DLD1 (cell line): Measurements from ENCODE around the gene IFNA4.
"Not testable (repeated sequence)": the region's sequence is repeated elsewhere in the genome, so short reads cannot be mapped to it uniquely, and the experiment has no call there.

Source experiments
- in situ Hi-C: cut with HindIII; loops from 2 replicates; pipeline ENCODE4 v1.10.0; 2017; ENCODE audit warnings: low sequenced_read_pairs

The IFNA4 gene

DNA sequence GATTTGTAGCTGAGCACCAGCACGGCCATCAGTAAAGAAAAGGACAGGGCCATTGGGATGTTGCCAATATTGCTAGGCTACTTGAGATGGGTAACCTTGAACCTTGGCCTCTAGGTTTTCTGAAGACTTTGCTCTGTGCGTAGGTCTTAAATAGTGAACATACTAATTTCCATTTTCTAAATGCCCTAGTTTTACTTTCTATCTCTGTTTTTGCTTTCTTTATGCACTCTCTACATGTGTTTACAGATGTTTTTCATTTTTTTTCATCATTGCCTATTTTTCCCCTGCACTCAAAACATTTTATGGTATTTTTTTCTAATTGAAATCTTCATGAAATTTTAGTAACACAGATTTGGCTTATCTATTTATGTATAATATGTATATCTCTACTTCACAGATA lies 20.8 kb downstream of the IFNA4 start, which contains the start of gene IFNA21:
Gene IFNA21, minus strand, starts transcription at position 101 of the 400 bp plus-strand sequence. Its CDS starts 48 bp downstream, at position 53.
- in situ Hi-C loops, result not testable (repeated sequence)

DNA sequence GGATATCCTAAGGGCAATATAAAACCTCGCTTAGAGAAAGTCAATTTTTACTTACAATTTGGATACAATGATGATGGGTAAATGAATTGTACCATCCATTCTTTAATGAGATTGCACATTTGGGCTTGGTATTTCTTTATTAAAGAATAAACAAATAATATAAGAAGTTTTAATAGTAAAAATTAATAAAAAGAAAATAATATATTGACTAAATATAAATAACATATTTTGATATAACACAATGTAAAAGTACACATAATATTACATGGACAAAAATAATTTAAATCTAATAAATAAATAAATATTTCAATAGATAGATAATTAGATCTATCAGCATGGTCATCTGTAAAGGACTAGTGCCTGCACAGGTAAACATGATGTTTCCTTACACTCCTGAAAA lies 21.9 kb downstream of the IFNA4 start:
- in situ Hi-C loops, result no loop called here

DNA sequence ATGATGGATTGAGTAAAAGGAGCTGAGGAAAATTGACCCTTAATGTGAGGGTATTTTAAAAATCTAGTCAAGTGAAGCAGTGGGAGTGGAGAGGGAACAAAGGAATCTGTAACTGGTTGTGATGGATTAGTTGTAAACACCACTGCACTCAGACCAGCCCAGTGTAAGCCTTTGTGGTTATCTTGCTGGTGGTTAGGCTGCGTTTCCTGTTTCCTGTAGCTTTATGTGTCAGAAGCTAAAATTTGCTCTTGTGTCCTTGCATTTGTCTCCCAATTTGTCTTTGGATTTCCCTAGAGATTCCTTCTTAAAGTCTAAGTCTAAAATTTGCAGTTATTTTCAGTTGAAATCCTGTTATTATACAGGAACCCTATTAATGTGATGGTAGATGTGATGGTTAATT lies 27.2 kb downstream of the IFNA4 start:
- in situ Hi-C loops, result no loop called here

DNA sequence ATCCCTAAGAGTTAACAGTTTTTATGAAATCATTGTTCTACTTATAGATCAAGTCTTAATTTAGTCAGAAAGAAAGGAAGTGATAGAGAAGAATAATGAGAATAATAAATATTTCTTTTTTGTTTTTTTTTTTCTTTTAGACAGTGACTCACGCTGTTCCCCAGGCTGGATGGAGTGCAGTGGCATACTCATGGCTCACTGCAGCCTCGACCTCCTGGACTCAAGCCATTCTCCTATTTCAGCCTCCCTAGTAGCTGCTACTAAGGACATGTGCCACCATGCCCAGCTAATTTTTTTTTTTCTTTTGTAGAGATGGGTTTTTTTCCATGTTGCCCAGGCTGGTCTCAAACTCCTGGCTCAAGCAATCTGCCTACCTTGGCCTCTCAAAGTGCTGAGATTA lies 31.9 kb downstream of the IFNA4 start:
- in situ Hi-C loops, result no loop called here

DNA sequence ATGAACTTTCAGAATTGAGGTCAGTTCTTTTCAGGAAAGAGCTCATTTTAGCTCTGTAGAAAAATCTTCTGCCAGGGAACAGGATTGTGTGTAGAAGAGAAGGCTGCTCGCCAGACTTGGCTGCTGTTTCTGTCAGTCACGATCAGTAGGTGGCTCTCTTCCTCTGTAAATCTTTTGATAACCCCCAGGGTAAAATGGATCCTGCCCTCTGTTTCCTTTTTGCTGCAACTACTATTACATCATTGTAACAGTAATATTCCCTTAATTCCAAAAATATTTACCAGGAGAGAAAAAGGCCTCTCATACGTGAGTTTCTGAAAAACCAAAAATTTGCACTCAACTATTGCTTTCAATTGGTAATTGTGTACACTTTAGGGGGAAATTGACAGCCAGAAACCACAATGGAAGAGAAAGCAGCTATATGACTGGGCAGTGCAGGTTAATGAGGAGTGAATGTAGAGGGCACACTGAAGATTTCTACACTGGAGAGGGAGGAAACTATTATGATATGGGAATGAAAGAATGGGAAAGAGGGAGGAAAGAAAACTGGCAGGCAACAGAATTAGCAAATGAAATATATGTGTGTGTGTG lies 33.3 kb downstream of the IFNA4 start:
- in situ Hi-C loops, result no loop called here

DNA sequence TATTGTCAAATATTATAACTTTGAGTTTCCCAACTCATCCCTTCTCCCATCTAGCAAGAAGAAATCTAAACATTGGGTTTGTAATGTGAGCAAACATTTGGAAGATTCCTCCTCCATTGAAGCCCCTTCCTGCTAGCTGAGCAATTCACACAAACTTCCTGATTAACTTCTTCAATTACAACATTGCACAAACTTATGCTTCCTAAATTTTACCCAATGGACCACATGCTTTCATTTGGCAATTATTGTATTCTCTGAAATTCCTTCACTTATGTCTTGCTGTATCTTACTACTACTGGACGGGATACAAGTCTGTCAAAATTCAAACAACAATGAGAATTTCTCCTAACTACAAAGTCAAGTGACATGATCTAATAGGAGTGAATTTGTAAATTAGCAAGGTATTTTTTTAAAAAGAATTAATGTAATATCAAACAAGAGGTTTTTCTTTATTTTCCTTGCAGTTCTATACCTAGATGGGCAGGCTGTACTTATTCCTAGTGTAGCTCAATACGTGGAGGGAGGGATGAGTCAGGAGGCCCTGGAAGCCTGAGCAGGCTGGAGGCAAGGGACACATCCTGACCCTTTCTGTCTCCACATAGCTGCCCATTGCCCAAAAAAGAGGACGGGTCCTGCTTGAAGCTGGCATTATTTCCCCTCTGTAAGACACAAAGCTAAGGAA lies 33.9 kb downstream of the IFNA4 start:
- in situ Hi-C loops, result no loop called here

DNA sequence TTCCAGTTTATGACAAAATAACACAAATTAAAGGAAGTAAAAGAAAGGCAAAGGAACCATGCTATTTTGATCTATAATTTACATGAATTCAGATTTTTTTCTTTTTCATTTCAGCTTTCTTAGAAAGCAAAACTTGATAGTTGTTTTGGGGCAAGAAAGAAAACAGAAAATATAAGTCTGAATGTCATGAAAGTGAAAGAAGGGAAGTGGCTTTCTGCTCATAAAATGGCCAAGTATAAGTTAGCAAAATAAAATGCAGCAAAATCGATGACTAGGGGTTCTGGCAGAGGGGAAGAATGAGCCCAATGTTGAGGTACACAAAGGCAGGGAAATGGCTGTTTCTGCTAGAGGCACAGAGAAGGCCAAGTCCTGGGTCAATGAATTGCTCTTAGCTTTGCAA lies 42.8 kb downstream of the IFNA4 start:
- in situ Hi-C loops, result no loop called here

DNA sequence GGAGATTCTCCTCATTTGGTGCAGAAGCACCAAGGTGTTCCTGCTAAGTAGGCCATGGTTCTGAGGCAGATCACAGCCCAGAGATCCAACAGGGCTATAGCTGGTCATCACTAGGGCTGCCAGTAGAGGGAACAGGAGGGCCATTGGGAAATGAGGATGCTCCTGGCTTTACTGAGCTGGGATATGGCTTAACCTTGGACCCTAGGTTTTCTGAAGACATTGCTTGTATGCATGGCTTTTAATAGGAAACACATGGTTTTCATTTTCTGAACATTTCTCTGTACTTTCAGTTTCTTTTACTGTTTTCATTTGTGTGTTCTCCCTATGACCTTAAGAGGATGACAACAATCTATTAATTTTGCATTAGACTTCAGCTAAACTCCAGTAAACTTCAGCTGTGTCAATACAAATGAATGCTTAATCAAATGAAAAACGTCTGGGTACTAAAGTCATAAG lies 45.9 kb downstream of the IFNA4 start, which contains the start of gene IFNW1:
Gene IFNW1, minus strand, starts transcription at position 406 of the 456 bp plus-strand sequence. Its CDS starts 262 bp downstream, at position 144.
- in situ Hi-C loops, result no loop called here

DNA sequence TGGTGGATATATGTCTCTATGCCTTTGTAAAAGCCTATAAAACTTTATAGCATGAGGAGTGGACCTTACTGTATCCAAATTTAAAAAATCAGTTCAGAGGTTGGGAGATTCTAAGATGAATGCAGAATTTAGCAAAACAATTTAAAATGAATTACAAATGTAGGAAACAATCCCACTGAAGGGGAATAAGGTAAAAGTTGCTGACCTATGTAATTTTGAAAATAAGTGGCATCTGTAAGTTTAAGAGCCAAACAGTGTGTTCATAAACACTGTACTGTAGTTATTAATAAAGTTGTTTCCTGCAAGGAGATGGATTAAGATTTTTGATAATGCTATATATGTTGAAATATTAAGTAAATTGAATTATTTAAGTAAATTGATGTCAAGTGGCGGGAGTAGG lies 50.4 kb downstream of the IFNA4 start:
- in situ Hi-C loops, result no loop called here
